MM.1S (cell line): ENCODE results near the gene NLK.

Experiments used
- DNase-seq: peaks from one replicate; pipeline ENCODE4 v3.0.0-alpha.2; 2015
- H2AFZ ChIP-seq: fragments of 300-600 bp; sonication (generic); 2 replicates; pipeline ENCODE4 v1.6.0; 2016; ENCODE audit warnings: antibody characterized with exemption, low read length
- H3F3A ChIP-seq: fragments of 300-600 bp; sonication (generic); 2 replicates; pipeline ENCODE4 v1.6.1; 2016; ENCODE audit warnings: mild to moderate bottlenecking, antibody characterized with exemption, low read length, moderate library complexity, mixed read lengths; ENCODE audit not compliant: insufficient read depth
- H3K27ac ChIP-seq: fragments of 300-600 bp; sonication (generic); 2 replicates; pipeline ENCODE4 v1.5.1; 2016; ENCODE audit warnings: mild to moderate bottlenecking, low read length
- H3K27me3 ChIP-seq: fragments of 300-600 bp; sonication (generic); replicated peaks from 2 replicates; pipeline ENCODE4 v1.6.0; 2016; ENCODE audit warnings: low read length; ENCODE audit not compliant: insufficient read depth
- H3K36me3 ChIP-seq: fragments of 300-600 bp; sonication (generic); replicated peaks from 2 replicates; pipeline ENCODE4 v1.6.1; 2016; ENCODE audit warnings: mild to moderate bottlenecking, low read length, mixed read lengths; ENCODE audit not compliant: insufficient read depth
- H3K4me1 ChIP-seq: fragments of 300-600 bp; sonication (generic); 2 replicates; pipeline ENCODE4 v1.6.1; 2016; ENCODE audit warnings: low read length, mixed read lengths
- H3K4me2 ChIP-seq: fragments of 300-600 bp; sonication (generic); 2 replicates; pipeline ENCODE4 v1.6.0; 2016; ENCODE audit warnings: low read depth, low read length
- H3K4me3 ChIP-seq: fragments of 300-600 bp; sonication (generic); 2 replicates; pipeline ENCODE4 v1.5.1; 2016; ENCODE audit warnings: low read length, mixed read lengths
- H3K79me2 ChIP-seq: fragments of 300-600 bp; sonication (generic); 2 replicates; pipeline ENCODE4 v1.6.1; 2016; ENCODE audit warnings: mixed run types, low read length, mixed read lengths
- H3K9ac ChIP-seq: fragments of 300-600 bp; sonication (generic); 2 replicates; pipeline ENCODE4 v1.6.1; 2016; ENCODE audit warnings: low read length, mixed read lengths
- H3K9me2 ChIP-seq: fragments of 300-600 bp; sonication (generic); replicated peaks from 2 replicates; pipeline ENCODE4 v1.6.1; 2016; ENCODE audit warnings: mild to moderate bottlenecking, low read length, mixed read lengths; ENCODE audit not compliant: insufficient read depth
- H3K9me3 ChIP-seq: fragments of 300-600 bp; sonication (generic); replicated peaks from 2 replicates; pipeline ENCODE4 v1.6.1; 2016; ENCODE audit warnings: mild to moderate bottlenecking, low read length, mixed read lengths; ENCODE audit not compliant: insufficient read depth
- H4K20me1 ChIP-seq: fragments of 300-600 bp; sonication (generic); 2 replicates; pipeline ENCODE4 v1.6.1; 2016; ENCODE audit warnings: mild to moderate bottlenecking, low read length, moderate library complexity, mixed read lengths; ENCODE audit not compliant: insufficient read depth
- CTCF ChIP-seq: fragments of 300-600 bp; sonication (generic); IDR thresholded peaks from 2 replicates; pipeline ENCODE4 v1.5.1; 2016; ENCODE audit warnings: antibody characterized with exemption, low read length, mixed read lengths
- EZH2 ChIP-seq: fragments of 300-600 bp; sonication (generic); optimal IDR thresholded peaks from 2 replicates; pipeline ENCODE3; 2017; ENCODE audit warnings: low read depth, mild to moderate bottlenecking, antibody characterized with exemption, low read length, mixed read lengths
- EZH2phosphoT487 ChIP-seq: fragments of 300-600 bp; sonication (generic); IDR thresholded peaks from 2 replicates; pipeline ENCODE4 v1.6.1; 2018; ENCODE audit warnings: antibody characterized with exemption, low read length

The NLK gene

GRCh38 chr17:28187931-28188330 is 145.5 kb downstream of the NLK start:
- no peaks in the 10 kb centered on the region for H4K20me1 ChIP-seq
- no peaks in the 10 kb centered on the region for H3K27me3 ChIP-seq
- H2AFZ ChIP-seq, result no peak overlapping the region
- H3K9me2 ChIP-seq, result no peaks in the 10 kb centered on the region
- H3K4me3 ChIP-seq, result no peak overlapping the region
- no peaks in the 10 kb centered on the region for H3K36me3 ChIP-seq
- H3K4me2 ChIP-seq, result no peak overlapping the region
- H3K27ac ChIP-seq, result no peak overlapping the region
- H3K9me3 ChIP-seq, result no peaks in the 10 kb centered on the region
- no peak for DNase-seq
- H3K9ac ChIP-seq, result no peak overlapping the region
- no peaks in the 10 kb centered on the region for H3K79me2 ChIP-seq
- no peaks in the 10 kb centered on the region for H3F3A ChIP-seq
- no peaks in the 10 kb centered on the region for H3K4me1 ChIP-seq
- TF ChIP-seq EZH2, result no peak
- no peak for TF ChIP-seq CTCF
- no peak for TF ChIP-seq EZH2phosphoT487

GRCh38 chr17:28188841-28189263 is 146.4 kb downstream of the NLK start:
- Histone ChIP-seq H3K4me1 (no peaks in the 10 kb centered on the region), H3K79me2 (no peaks in the 10 kb centered on the region), H3K4me2 (no peak overlapping the region), H3K9me3 (no peaks in the 10 kb centered on the region), H3F3A (no peaks in the 10 kb centered on the region), H3K9ac (no peak overlapping the region), H3K4me3 (no peak overlapping the region), H3K27ac (no peak overlapping the region), H2AFZ (no peak overlapping the region), H3K36me3 (no peaks in the 10 kb centered on the region), H3K27me3 (no peaks in the 10 kb centered on the region), H4K20me1 (no peaks in the 10 kb centered on the region), H3K9me2 (no peaks in the 10 kb centered on the region)
- TF ChIP-seq EZH2phosphoT487 (no peak), EZH2 (no peak), CTCF (no peak)
- DNase-seq, result no peak

DNA sequence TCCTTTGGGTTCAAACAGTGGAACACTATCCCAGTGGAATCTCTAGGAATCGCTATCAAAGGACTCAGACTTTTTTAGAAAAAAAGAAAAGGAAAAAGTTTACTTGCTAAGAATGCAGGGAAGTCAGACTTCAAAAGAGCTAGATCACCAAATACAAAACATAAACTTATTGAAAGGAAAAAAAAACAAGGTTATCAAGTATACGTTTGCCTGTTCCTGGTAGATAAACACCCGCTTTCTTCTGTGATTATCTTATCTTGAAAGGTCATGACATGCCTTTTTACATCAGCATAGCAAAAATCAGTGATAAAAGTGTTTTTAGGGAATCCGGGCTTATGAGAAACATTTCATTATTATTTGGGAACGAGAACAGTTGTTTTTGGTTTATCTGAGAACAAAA is 147.2 kb downstream of the NLK start:
- DNase-seq, result no peak
- Histone ChIP-seq H3K27me3 (no peaks in the 10 kb centered on the region), H3K9me3 (no peaks in the 10 kb centered on the region), H3K36me3 (no peaks in the 10 kb centered on the region), H3K9ac (no peak overlapping the region), H3K9me2 (no peaks in the 10 kb centered on the region), H3K4me1 (no peaks in the 10 kb centered on the region), H2AFZ (no peak overlapping the region), H3K4me2 (no peak overlapping the region), H4K20me1 (no peaks in the 10 kb centered on the region), H3F3A (no peaks in the 10 kb centered on the region), H3K4me3 (no peak overlapping the region), H3K79me2 (no peaks in the 10 kb centered on the region), H3K27ac (no peak overlapping the region)
- TF ChIP-seq CTCF (no peak), EZH2phosphoT487 (no peak), EZH2 (no peak)
